Skeletal muscle cell (primary cell): Measurements from ENCODE around the gene EDEM2.
"Not testable (repeated sequence)": the region's sequence is repeated elsewhere in the genome, so short reads cannot be mapped to it uniquely, and the experiment has no call there.

Source experiments
- DNase-seq: peaks from one replicate; pipeline ENCODE4 v3.0.0-alpha.2; 2010; ENCODE audit warnings: low read depth
- H3K4me3 ChIP-seq: 2 replicates; pipeline ENCODE4 v1.5.1; 2011; ENCODE audit warnings: low read depth, mild to moderate bottlenecking, control low read depth, low read length, moderate library complexity

EDEM2 gene

DNA sequence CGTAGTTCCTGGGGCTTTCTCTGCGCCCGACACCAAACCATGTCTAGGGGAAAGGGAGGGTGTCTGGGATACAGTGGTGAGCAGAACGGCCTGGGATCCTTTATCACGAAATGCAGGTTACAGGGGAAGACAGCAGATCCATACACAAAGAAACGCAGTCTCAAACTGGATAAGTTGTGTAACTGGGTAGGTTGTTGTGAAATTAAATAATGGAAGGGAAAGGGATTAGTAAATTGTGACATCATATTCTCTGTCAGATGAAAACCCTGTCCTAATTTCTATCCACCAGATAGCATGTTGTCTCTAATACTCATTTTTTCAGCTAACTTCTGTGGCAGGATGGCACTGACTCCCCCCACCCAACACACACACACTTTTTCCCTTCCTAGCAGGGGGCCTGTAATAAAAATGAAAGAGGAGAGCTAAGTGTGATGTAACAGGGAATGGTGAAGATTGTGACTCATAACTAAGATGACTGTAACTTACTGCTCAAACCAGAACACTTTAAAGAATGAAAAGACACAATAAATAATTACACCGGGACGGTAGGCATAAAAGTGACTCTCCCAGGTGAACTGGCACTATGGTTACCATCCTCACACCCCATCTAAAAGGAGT is 53.8 kb downstream of the EDEM2 start:
- peak overlapping the region; percentile 90 for H3K4me3 ChIP-seq
- peak; percentile 64 for DNase-seq

DNA sequence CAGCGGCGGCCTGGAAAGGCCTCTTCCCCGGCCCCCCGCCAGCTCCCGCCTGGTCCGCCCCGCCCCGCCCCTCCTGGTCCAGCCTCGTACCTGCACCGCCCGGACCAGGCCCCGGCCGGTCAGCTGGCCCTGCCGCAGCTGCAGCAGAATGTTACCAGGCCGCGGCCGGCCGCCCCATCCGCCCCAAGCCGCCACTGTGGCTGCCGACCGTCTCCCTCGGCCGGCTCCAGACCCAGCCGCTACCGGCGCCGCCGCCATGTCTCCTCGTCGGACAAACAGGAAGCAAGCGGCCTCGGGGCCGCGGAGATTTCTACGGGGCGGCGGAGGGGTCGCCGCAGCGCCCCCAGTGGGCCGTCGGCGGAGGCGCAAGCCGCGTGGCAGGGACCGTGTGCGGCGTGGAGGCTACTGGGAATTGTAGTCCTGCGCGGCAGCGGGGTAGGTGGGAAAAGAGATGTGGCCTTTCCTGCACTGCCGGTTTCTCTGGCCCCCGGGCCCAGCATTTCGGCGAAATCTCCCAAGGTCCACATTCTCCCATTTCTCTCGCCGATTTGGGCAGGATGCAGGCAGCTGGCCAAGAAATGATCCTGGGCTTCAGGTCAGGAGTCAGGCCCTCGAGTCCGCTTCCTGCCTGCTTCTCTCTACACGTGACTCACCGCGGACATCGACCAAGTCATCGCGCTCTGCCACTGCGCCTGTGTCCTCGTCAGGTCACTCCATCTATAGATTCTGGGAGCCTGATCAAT is 54.4 kb downstream of the EDEM2 start, which contains the start of gene TRPC4AP:
Gene TRPC4AP (minus strand): TSS at position 284 of the 743 bp plus-strand sequence. CDS start 26 bp downstream, at position 258.
- DNase-seq, result peak; percentile 52
- H3K4me3 ChIP-seq, result peak within 1 kb of the TSS; percentile 90

DNA sequence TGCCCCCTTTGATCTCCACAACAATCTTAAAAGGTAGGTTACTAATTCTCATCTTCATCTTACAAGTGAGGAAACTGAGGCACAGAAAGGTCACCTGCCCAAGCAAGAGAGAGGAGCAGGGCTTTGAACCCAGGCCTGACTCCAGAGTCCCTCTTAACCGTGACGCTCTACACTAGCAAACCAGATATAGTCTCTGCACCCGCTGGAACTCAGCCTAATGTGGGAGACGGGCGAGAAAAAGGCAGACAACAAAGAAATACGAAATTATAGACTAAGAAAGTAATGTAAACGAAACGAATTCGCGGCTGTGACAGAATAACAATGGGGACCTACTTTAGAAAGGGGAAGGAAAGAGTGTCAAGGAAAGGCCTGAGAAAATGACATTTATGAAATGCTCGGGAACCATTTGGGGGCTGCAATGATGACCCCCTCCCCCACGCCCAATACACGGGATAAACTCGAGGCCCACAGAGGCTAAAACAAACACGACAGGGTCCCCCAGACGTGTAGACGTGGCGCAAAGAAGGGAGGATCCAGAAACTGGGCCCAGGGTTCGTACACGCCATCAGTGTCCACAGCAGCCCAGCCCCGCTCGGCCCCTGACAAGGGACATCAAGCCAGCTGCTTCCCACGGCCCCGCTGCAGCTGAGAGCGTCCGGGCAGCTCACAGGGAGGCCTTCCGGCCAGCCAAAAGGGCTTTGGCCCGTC is 55.2 kb downstream of the EDEM2 start:
- peak overlapping the region; percentile 90 for H3K4me3 ChIP-seq
- no peak for DNase-seq

DNA sequence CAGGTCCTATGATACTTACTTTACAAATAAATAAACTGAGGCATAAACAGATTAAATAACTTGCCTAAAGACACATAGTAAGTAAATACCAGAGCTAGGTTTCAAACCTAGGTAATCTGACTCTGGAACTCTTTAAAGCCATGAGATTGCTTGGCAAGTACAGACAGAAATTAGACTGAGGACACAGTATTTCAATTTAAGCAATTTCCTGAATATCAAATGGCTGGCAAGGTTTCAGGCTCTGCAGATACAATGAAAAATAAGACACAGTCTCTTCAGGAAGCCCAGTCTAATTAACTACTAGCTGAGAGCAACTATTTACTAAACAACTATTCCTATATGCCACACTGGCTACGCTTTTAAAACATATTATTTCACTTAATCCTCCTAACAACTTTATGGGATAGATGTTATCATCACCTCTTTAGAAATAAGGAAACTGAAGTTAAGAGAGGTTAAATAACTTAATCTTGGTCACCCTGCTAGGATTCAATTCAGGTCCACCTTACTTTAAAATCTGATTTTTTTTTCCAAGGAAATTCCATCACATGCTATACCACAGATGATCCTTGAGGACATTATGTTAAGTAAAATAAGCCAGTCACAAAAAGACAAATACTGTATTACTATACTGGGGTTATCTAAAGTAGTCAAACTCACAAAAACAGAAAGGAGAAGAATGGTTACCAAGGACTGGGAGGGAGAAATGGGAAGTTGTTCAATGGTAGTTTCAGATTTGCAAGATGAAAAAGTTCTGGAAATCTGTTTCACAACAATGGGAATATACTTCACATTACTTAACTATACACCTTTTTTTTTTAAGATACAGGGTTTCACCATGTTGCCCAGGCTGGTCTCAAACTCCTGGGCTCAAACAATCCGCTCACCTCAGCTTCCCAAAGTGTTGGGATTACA is 58.6 kb downstream of the EDEM2 start:
- H3K4me3 ChIP-seq, result no peak overlapping the region
- DNase-seq, result no peak

DNA sequence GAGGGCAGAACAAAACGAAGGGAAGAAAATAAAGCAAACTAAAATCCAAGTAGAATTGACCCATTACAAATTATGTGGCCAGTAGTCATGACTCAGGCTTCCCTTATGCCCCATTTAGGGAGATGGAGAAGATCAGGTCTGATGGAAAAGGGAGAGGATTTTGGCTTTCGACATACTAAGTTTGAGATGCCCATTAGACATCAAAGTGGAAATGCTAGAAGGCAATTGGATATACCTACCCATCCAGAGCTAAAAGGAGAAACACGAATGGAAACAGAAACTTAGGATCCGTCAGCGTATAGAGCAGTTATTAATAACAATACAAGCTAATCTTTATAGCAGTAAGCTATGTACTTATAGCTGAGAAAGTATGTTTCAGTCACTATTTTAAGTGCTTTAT is 59.3 kb downstream of the EDEM2 start:
- H3K4me3 ChIP-seq, result no peak overlapping the region

DNA sequence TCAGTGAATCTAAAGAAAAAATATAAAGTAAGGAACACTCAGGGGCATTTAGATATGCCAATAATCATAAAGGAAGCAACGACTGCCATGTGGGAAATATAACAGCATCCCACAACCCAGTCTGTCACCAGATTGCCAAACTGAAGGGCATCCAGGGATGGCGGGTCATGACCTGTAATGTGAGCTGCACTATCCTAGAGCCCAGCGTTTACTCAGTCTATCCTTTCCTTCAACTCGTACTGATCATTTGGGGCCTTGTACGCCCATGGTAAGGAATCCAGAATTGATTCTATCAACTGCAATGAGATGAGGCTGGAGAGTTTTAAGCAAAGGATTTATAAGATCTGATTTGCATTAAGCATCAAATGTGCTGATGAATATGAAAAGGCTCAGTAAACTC is 59.8 kb downstream of the EDEM2 start:
- no peak overlapping the region for H3K4me3 ChIP-seq
- no peak for DNase-seq

More for the DNA sequence above, 59.3 kb downstream of the EDEM2 start:
- no peak for DNase-seq

DNA sequence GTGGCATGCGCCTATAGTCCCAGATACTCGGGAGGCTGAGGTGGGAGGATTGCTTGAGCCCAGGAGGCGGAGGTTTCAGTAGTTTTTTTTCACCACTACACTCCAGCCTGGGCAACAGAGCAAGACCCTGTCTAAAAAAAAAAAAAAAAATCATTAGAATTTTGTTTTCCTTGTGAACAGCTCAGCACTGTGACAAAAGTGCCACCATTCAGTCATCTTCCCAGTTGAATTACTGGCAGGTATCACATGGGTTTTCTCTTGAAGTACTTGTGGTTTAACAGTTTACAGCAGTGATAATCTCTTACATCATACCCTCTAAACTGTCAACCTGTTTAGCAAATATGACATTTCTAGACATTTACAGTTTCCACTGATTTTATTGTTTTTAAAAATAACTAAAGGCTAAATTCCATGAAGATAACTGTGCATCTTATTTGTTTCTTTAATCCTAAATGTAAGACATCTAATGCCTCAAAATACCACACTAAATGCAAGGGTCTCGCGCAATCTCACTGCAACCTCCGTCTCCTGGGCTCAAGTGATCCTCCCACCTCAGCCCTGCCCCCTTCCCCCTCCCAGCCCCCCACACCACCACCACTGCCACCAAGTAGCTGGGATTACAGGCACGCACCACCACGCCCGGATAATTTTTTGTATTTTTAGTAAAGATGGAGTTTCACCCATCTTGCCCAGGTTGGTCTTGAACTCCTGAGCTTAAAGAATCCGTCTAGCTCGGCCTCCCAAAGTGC is 61.5 kb downstream of the EDEM2 start:
- DNase-seq, result no peak
- no peak overlapping the region for H3K4me3 ChIP-seq

DNA sequence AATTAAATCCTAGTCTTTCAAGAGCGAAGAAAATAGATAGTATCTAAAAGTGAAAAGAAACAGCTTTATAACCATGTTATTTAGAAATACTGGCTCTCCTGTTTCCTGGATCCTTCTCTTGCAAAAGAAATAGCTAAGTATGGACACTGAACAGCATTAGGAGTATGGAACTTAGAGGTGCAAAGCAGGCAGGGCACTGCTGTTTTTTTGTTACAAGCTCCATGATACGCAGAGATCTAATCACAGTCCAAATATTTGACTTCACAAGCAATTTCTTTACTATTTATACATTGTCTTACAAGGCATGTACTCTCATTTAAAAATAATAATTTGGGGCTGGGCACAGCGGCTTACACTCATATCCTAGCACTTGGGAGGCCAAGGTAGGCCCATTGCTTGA is 62.1 kb downstream of the EDEM2 start:
- no peak overlapping the region for H3K4me3 ChIP-seq
- no peak for DNase-seq

DNA sequence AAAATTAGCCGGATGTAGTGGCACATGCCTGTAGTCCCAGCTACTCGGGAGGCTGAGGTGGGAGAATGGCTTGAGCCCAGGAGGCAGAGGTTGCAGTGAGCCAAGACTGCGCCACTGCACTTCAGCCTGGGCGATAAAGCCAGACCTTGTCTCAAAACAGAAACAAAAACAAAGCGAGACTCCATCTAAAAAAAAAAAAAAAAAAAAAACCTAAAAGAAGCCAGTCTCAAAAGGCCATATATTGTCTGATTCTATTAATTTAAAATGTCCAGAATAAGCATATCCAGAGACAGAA is 66.8 kb downstream of the EDEM2 start:
- not testable (repeated sequence) for DNase-seq, H3K4me3 ChIP-seq

DNA sequence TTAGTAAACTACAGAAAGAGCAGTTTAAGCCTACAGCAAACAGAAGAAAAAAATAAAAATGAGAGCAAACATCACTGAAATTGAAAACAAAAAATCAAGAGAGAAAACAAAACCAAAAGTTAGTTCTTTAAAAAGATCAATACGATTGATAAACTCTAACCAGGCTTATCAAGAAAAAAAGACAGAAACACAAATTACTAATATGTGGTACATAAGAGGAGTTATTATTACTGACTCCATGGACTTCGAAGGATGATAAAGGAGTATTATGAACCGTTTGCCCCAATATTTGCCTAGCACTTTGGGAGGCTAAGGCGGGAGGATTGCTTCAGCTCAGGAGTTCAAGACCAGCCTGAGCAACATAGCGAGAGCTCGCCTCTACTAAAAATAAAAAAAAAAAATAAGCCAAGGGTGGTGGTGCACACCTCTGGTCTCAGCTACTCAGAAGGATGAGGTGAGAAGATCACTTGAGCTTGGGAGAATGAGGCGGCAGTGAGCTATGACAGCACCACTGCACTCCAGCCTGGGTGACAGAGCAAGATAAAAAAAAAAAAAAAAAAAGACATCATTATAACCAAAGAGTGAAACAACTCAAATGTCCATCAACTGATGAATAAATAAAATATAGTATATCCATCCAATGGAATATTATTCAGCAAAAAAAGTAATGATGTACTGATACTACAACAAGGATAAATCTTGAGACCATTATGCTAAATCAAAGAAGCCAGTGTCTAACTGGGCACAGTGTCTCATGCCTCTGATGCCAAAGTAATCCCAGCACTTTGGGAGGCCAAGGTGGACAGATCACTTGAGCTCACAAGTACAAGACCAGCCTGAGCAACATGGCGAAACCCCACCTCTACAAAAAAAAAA is 67.4 kb downstream of the EDEM2 start:
- DNase-seq, result no peak
- H3K4me3 ChIP-seq, result no peak overlapping the region

DNA sequence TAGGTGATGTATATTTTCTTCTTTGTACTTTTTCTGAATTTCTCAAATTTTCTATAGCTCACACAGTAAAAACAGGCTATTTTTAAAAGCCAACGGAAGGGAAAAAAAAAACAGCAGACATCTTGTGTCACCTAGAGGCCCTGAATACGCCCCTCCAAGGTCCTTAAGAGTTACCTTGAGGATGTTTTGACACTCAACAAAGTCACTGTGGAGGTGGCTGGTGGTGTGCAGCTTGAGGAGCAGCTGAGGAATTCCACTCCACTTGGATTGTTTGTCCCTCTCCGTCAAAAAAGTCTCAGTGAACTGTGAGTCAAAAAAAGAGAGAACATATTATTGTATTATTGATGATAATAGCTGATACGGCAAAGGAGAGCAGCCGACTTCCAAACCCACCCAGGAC is 69.3 kb downstream of the EDEM2 start:
- no peak for DNase-seq

DNA sequence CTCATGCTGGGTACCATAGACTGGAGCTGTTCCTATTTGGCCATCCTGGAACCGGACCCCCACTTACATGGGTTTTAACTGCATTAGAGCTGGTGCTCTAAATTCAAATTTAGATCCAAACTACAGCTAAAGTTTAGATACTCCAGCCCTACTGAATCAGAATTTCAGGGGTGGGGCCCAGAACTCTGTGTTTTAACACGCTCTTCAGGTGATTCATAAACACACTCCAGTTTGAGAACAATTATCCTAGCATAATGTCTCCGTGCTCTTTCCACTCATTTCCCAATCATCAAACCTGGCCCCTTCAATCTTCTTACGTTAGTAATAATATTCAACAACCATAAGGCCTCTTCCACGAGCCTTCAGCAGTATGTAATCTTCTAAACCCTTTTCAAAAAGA is 69.8 kb downstream of the EDEM2 start:
- no peak for DNase-seq
- H3K4me3 ChIP-seq, result no peak overlapping the region

More for the DNA sequence above, 69.3 kb downstream of the EDEM2 start:
- no peak overlapping the region for H3K4me3 ChIP-seq

DNA sequence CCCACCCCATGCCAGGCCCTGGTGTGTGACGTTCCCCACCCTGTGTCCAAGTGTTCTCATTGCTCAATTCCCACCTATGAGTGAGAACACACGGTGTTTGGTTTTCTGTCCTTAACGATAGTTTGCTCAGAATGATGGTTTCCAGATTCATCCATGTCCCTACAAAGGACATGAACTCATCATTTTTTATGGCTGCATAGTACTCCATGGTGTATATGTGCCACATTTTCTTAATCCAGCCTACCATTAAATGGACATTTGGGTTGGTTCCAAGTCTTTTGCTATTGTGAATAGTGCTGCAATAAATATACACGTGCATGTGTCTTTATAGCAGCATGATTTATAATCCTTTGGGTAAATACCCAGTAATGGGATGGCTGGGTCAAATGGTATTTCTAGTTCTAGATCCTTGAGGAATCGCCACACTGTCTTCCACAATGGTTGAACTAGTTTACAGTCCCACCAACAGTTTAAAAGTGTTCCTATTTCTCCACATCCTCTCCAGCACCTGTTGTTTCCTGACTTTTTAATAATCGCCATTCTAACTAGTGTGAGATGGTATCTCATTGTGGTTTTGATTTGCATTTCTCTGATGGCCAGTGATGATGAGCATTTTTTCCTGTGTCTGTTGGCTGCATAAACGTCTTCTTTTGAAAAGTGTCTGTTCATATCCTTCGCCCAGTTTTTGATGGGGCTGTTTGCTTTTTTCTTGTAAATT is 75.5 kb downstream of the EDEM2 start:
- H3K4me3 ChIP-seq, DNase-seq: not testable (repeated sequence)

DNA sequence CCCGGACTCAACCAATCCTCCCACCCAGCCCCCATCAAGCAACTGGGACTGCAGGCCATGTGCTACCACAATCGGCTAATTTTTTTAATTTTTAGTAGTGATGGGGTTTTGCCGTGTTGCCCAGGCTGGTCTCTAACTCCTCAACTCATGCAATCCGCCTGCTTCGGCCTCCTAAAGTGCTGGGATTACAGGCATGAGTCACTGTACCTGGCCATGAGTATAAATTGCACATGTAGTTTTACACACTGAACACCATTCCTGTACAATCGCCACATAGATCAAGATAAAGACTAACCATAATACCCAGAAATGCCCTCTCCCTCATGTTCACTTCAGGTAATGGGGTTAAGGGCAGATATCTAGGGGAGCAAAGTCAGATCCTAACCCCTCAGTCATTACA is 80.9 kb downstream of the EDEM2 start:
- DNase-seq, result no peak

More for the DNA sequence above, 80.9 kb downstream of the EDEM2 start:
- no peak overlapping the region for H3K4me3 ChIP-seq
